Articular chondrocyte of knee joint (primary cell): ENCODE results near the gene ATP5MG. TPM values are rescaled to one million over a fixed set of nuclear protein-coding genes. Genes with fewer than 3 reads are reported as not detected.

ENCODE experiments used
- total RNA-seq: library from RNA; depleted of rRNA; stranded (reverse); fragments of >200 nt; gene quantifications from 2 replicates; pipeline ENCODE4 v1.2.3, GENCODE V29; 2012

ATP5MG gene, protein sequence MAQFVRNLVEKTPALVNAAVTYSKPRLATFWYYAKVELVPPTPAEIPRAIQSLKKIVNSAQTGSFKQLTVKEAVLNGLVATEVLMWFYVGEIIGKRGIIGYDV
- 40.5 and 45.1 TPM in 2 replicates for total RNA-seq

DNA sequence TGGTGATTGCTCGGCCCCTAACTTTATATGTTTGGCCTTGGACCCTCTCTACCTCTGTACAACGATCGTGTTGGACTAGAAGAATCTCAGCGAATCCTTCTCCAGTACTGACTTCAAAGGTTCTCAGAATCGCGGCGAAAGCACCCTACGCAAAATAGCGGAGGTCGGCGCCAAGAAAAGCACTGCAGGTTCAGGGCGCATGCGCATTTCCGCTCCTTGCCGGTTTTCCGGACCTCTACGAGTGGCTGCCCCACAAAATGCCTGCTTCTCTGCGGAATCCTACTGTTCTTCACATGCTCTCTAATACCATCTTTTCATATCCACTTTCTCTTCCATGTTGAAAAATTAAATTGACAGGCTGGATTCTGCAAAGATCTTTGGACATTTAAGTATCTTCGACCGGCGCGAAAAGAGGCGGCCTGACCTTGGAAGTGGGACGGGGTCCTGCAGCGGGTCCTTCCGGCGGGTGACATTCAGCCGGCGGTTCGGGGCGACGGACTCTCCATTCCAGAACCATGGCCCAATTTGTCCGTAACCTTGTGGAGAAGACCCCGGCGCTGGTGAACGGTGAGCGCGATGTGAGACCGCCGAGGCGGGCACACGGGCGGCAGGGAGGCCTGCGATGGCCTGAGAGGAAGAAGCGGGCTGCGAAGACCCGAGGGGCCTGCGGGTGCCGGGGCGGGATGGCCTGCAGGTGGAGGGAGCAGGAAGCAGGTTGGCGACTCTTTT is at the start of gene ATP5MG:
Gene ATP5MG, plus strand, starts transcription at position 456 of the 729 bp plus-strand sequence. Its CDS starts 60 bp downstream, at position 516.

DNA sequence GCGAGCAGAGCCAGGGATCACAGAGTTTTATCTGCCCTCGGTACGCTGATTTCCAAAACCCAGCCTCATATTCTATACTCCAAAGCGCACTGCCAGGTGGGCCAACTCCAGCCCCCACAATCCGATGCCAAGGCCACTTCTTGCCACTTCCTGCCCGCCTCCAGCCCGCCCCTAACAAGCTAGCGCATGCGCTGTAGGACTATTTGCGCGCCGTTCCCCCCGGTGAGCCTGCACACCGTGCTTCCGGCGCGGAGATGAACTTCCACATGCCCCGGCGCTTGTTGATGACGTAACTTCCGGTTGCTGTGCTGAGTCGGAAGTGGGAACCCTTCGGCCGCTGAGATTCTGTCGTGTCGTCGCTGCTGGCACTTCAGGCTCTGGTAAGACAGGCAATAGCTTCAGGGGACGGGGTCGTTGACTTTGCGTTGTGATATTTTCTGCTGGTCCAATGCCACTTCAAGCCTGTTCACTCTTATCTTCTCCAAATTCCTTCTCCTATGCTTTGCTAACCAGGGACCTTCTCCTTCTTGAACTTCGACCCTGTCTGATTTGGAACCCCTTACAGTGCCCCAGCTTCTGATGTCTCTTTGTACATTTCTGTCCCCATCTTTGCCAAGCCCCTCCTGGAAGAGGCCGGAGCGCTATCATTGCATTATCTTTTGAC is 42.0 kb upstream of the ATP5MG start, which contains the start of gene UBE4A:
Gene UBE4A, plus strand, starts transcription at position 306 of the 664 bp plus-strand sequence. CDS start 5,481 bp downstream, outside the sequence.

DNA sequence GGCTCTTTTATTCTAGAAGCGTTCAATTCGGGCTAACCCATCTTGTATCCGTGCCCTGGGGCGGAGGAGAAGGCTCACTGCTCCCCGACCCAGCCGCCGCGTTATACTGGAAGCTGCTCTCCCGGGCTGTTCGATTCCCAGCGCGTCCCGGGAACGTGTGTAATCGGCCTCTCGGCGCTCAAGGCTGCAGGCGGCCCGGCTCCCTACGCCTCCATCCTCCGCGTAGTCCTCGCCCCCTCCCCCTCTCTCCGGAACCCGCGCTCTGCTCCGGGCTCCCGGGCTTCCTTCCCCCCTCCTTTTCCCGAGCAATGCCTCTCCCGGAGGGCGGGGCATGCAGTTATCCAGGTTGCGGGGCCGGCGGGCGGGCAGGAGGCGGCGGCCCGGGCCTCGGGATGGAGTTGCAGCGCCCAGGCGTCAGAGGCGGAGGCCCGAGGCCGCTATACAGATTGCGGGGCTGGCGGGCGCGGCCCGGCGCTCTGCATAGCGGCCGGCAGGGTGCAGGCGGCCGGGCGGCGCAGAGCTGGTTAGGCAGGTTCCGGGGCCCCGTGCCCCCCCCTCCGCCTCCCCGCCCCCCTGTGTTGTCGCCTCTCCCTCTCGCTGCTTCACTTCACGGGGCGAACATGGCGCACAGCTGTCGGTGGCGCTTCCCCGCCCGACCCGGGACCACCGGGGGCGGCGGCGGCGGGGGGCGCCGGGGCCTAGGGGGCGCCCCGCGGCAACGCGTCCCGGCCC is 34.7 kb downstream of the ATP5MG start, which contains the start of gene KMT2A:
Gene KMT2A, plus strand, starts transcription at position 600 of the 732 bp plus-strand sequence. Its CDS starts 21 bp downstream, at position 621.

Other genes with a start within 250 kb of the ATP5MG start
- gene SCN4B, start 248.8 kb upstream of the ATP5MG start, total RNA-seq: 0.32 and 0.52 TPM in 2 replicates
- 3.4 and 4.1 TPM in 2 replicates for gene SCN2B, start 225.0 kb upstream of the ATP5MG start, total RNA-seq
- not detected in 2 replicates for gene JAML, start 176.6 kb upstream of the ATP5MG start, total RNA-seq
- gene MPZL3, start 149.2 kb upstream of the ATP5MG start, total RNA-seq: 3.0 and 6.9 TPM in 2 replicates
- 1.3 and 2.9 TPM in 2 replicates for gene MPZL2, start 137.3 kb upstream of the ATP5MG start, total RNA-seq
- gene CD3E, start 96.9 kb upstream of the ATP5MG start, total RNA-seq: not detected in 2 replicates
- gene CD3D, start 58.9 kb upstream of the ATP5MG start, total RNA-seq: not detected in 2 replicates
- not detected in 2 replicates for gene CD3G, start 57.3 kb upstream of the ATP5MG start, total RNA-seq
- gene UBE4A, start 42.0 kb upstream of the ATP5MG start, total RNA-seq: 74.6 and 75.8 TPM in 2 replicates
- 47.3 and 50.3 TPM in 2 replicates for gene KMT2A, start 34.9 kb downstream of the ATP5MG start, total RNA-seq
- 0.43 TPM in 1 of 2 replicates, not detected in the other for gene TTC36, start 125.9 kb downstream of the ATP5MG start, total RNA-seq
- 12.6 and 15.0 TPM in 2 replicates for gene TMEM25, start 129.6 kb downstream of the ATP5MG start, total RNA-seq
- gene IFT46, start 164.3 kb downstream of the ATP5MG start, total RNA-seq: 28.6 and 49.7 TPM in 2 replicates
- 207 and 224 TPM in 2 replicates for gene ARCN1, start 170.8 kb downstream of the ATP5MG start, total RNA-seq
- 113 and 125 TPM in 2 replicates for gene PHLDB1, start 206.0 kb downstream of the ATP5MG start, total RNA-seq